Esophagus (tissue), 2 donors: ENCODE data around the gene TRIP12. TPM values are rescaled to one million over a fixed set of nuclear protein-coding genes. Genes with fewer than 3 reads are reported as not detected.
"Not testable (repeated sequence)": the region's sequence is repeated elsewhere in the genome, so short reads cannot be mapped to it uniquely, and the experiment has no call there.

Experiments used
- H3K27ac ChIP-seq, 2 donors: one replicate each; pipeline ENCODE4 v1.5.1; 2013; ENCODE audit warnings: low read depth in 2 of 2, mild to moderate bottlenecking in 2 of 2, inconsistent platforms in 1 of 2, low read length in 1 of 2, moderate library complexity in 1 of 2
- H3K27me3 ChIP-seq, 2 donors: one replicate each; pipeline ENCODE4 v1.6.1; 2013; ENCODE audit warnings: low read length in 2 of 2, control low read depth in 1 of 2, mild to moderate bottlenecking in 1 of 2; ENCODE audit not compliant: insufficient read depth in 2 of 2, control insufficient read depth in 1 of 2
- H3K36me3 ChIP-seq, 2 donors: one replicate each; pipeline ENCODE4 v1.6.1; 2013; ENCODE audit warnings: low read length in 1 of 2; ENCODE audit not compliant: control insufficient read depth in 2 of 2, insufficient read depth in 2 of 2
- H3K4me1 ChIP-seq, 2 donors: one replicate each; pipeline ENCODE4 v1.6.1; 2013; ENCODE audit warnings: low read length in 1 of 2; ENCODE audit not compliant: control insufficient read depth in 2 of 2, insufficient read depth in 2 of 2
- H3K4me3 ChIP-seq, 2 donors: one replicate each; pipeline ENCODE4 v1.5.1; 2013; ENCODE audit warnings: low read length in 2 of 2, mild to moderate bottlenecking in 2 of 2, low read depth in 1 of 2, moderate library complexity in 1 of 2
- H3K9me3 ChIP-seq, 2 donors: one replicate each; pipeline ENCODE4 v1.6.1; 2013; ENCODE audit warnings: mild to moderate bottlenecking in 2 of 2, low read depth in 1 of 2, low read length in 1 of 2, moderate library complexity in 1 of 2; ENCODE audit not compliant: control insufficient read depth in 2 of 2, insufficient read depth in 1 of 2
- WGBS, 2 donors: extraction: QIAGEN DNeasy Blood & Tissue Kit; methylation state at CpG; one replicate each; pipeline ENCODE4 v1.1.7; 2013; 5-methylcytosine and 5-hydroxymethylcytosine counted together
- polyA plus RNA-seq, 2 donors: library from polyadenylated mRNA; stranded (reverse); fragments of 200-250 nt; gene quantifications; one replicate each; pipeline ENCODE4 v1.2.3, GENCODE V29; 2013
- donor health status: healthy with polysubstance abuse.
- donor health status: Bipolar disorder and iron deficiency.

The TRIP12 gene
- polyA plus RNA-seq, 2 donors: 17.9 to 25.8 TPM

- not testable (repeated sequence) for H3K27me3 ChIP-seq, H3K27ac ChIP-seq, H3K4me1 ChIP-seq, H3K9me3 ChIP-seq, H3K36me3 ChIP-seq, H3K4me3 ChIP-seq
- WGBS, 2 donors: 93 to 94% methylated on average over 44 of the region's 44 CpGs
Observed at GRCh38 chr2:229850355-229851275, 71.2 kb downstream of the TRIP12 start.

DNA sequence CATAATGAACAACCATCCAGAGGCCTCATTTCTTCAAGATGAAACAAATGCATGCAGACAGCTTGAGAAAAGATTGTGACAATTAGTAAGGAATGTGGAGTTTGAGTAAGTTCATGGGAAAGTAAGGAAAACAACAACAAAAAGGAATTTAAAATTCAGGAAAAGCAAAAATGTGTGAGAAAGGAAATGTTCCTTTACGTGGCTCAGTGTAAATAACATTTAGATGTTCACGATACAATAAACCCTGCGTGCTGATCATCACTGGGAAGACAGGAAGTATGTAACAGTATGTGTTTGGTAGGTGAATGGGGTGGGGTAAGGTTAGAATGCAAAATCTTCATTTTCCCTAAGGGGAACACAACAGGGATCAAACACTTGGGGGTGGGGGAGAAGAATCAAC is 72.7 kb downstream of the TRIP12 start:
- WGBS, 2 donors: 86 to 94% methylated on average over 3 of the region's 3 CpGs
- H3K27me3 ChIP-seq: no peaks in the 10 kb centered on the region
- no peaks in the 10 kb centered on the region for H3K9me3 ChIP-seq
- no peaks in the 10 kb centered on the region for H3K36me3 ChIP-seq
- no peak overlapping the region for H3K4me3 ChIP-seq
- no peak overlapping the region for H3K27ac ChIP-seq
- H3K4me1 ChIP-seq: no peaks in the 10 kb centered on the region

DNA sequence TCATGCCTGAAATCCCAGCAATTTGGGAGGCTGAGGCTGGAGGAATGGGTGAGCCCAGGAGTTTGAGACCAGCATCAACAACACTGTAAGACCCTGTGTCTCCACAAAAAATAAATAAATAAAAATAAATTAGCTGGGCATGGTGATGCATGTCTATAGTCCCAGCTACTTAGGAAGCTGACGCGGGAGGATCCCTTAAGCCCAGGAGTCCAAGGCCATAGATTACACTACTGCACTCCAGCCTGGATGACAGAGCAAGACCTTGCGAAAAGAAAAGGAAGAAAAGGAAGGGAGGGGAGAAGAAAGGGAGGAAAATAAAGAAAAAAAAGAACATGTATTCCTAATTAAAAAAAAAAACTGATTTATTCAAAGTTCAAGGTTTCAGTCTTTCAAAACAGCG is 78.2 kb downstream of the TRIP12 start:
- Histone ChIP-seq H3K4me1 (no peaks in the 10 kb centered on the region), H3K36me3 (no peaks in the 10 kb centered on the region), H3K27ac (no peak overlapping the region), H3K9me3 (no peaks in the 10 kb centered on the region), H3K4me3 (no peak overlapping the region), H3K27me3 (no peaks in the 10 kb centered on the region)
- 97 to 98% methylated on average over 4 of the region's 4 CpGs for WGBS, 2 donors

GRCh38 chr2:229838729-229839128 is 83.1 kb downstream of the TRIP12 start:
- H3K27me3 ChIP-seq: no peaks in the 10 kb centered on the region
- 68 to 78% methylated on average over 6 of the region's 6 CpGs for WGBS, 2 donors
- no peaks in the 10 kb centered on the region for H3K4me1 ChIP-seq
- no peak overlapping the region for H3K27ac ChIP-seq
- H3K4me3 ChIP-seq: no peak overlapping the region
- H3K36me3 ChIP-seq: peaks cover 0 to 3% of the 10 kb centered on the region in 2 donors
- no peaks in the 10 kb centered on the region for H3K9me3 ChIP-seq

- H3K4me3 ChIP-seq: no peak overlapping the region
- H3K27ac ChIP-seq: no peak overlapping the region
- H3K36me3 ChIP-seq: peaks cover 0 to 3% of the 10 kb centered on the region in 2 donors
- no peaks in the 10 kb centered on the region for H3K9me3 ChIP-seq
- H3K27me3 ChIP-seq: no peaks in the 10 kb centered on the region
- WGBS, 2 donors: 79 to 85% methylated on average over 7 of the region's 7 CpGs
- H3K4me1 ChIP-seq: peaks cover 0 to 3% of the 10 kb centered on the region in 2 donors
Observed at GRCh38 chr2:229836847-229837246, 85.0 kb downstream of the TRIP12 start.

DNA sequence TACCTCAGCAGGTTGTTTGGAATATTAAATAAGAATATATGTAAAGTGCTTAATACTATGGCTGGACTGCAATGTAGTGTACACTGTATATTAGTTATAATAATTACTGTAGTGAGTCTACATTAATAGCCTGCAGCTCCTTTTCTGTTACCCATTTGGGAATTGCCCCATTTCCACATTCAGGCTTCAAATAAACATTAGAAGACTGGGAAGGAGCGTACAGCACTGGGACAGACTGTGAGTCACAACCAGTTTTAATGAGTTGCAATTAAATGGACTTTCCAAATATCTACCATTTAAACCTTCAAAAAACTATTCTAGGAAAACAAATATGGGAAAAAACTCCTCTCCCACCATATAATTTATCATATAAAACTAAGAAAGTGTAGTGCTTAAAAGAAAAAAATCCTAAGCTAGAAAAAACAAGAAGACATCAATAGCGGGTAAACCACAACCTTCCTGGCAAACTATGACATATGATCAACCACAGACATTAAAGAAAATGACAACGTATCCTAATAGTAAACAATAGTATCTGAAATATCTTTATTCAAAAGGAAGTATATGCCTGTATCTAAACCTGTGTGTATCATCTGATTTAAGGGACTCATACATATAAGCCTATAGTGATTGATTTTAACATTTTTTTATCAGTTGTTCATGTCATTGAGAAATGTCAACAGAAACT is 86.1 kb downstream of the TRIP12 start:
- 67 to 73% methylated on average over 3 of the region's 3 CpGs for WGBS, 2 donors
- Histone ChIP-seq H3K4me1 (peaks cover 0 to 3% of the 10 kb centered on the region in 2 donors), H3K27ac (no peak overlapping the region), H3K4me3 (no peak overlapping the region), H3K9me3 (no peaks in the 10 kb centered on the region), H3K36me3 (peaks cover 0 to 5% of the 10 kb centered on the region in 2 donors), H3K27me3 (no peaks in the 10 kb centered on the region)

GRCh38 chr2:229834368-229834767 is 87.4 kb downstream of the TRIP12 start:
- WGBS, 2 donors: 88% methylated on average over 4 of the region's 4 CpGs

GRCh38 chr2:229832510-229832898 is 89.3 kb downstream of the TRIP12 start:
- no peak overlapping the region for H3K27ac ChIP-seq
- peaks cover 0 to 3% of the 10 kb centered on the region in 2 donors for H3K4me1 ChIP-seq
- H3K4me3 ChIP-seq: no peak overlapping the region
- 76 to 78% methylated on average over 2 of the region's 2 CpGs for WGBS, 2 donors
- no peaks in the 10 kb centered on the region for H3K27me3 ChIP-seq
- peaks cover 0 to 4% of the 10 kb centered on the region in 2 donors for H3K36me3 ChIP-seq
- H3K9me3 ChIP-seq: no peaks in the 10 kb centered on the region

More at GRCh38 chr2:229834368-229834767, 87.4 kb downstream of the TRIP12 start:
- not testable (repeated sequence) for H3K27ac ChIP-seq, H3K9me3 ChIP-seq, H3K36me3 ChIP-seq, H3K4me1 ChIP-seq, H3K27me3 ChIP-seq, H3K4me3 ChIP-seq

GRCh38 chr2:229831805-229832509 is 89.9 kb downstream of the TRIP12 start:
- no peak overlapping the region for H3K27ac ChIP-seq
- H3K36me3 ChIP-seq: peaks cover 0 to 4% of the 10 kb centered on the region in 2 donors
- peaks cover 0 to 3% of the 10 kb centered on the region in 2 donors for H3K4me1 ChIP-seq
- WGBS, 2 donors: 89 to 93% methylated on average over 3 of the region's 3 CpGs
- H3K9me3 ChIP-seq: no peaks in the 10 kb centered on the region
- no peak overlapping the region for H3K4me3 ChIP-seq
- no peaks in the 10 kb centered on the region for H3K27me3 ChIP-seq
